Heart right ventricle (tissue), 16 donors: Measurements from ENCODE around the gene DLX6. TPM values are rescaled to one million over a fixed set of nuclear protein-coding genes. Genes with fewer than 3 reads are reported as not detected.

Source experiments
- ATAC-seq, 8 donors: fragments of 200-7000 bp; cut with Tn5 transposase; one replicate each; pipeline ENCODE4 v1.9.1; 2020; ENCODE audit warnings: mild to moderate bottlenecking in 8 of 8, moderate library complexity in 8 of 8, moderate number of reproducible peaks in 1 of 8
- DNase-seq, 2 donors: peaks; one replicate each; pipeline ENCODE4 v3.0.0-alpha.2; 2020
- H3K27ac ChIP-seq, 10 donors: fragments of 200-600 bp; sonication (generic) in 2 of 10; one replicate each; pipeline versions ENCODE4 v1.5.0 to v1.8.0; 2020 to 2022; ENCODE audit warnings: mild to moderate bottlenecking in 3 of 10
- H3K27me3 ChIP-seq, 7 donors: fragments of 200-600 bp; one replicate each; pipeline ENCODE4 v1.8.0; 2021 to 2022; ENCODE audit warnings: mild to moderate bottlenecking in 2 of 7
- H3K36me3 ChIP-seq, 9 donors: fragments of 200-600 bp; sonication (generic) in 1 of 9; one replicate each; pipeline versions ENCODE4 v1.5.0 to v1.8.0; 2020 to 2022; ENCODE audit warnings: mild to moderate bottlenecking in 2 of 9
- H3K4me1 ChIP-seq, 9 donors: fragments of 200-600 bp; sonication (generic) in 1 of 9; one replicate each; pipeline versions ENCODE4 v1.5.0 to v1.8.0; 2020 to 2022; ENCODE audit warnings: mild to moderate bottlenecking in 4 of 9
- H3K4me3 ChIP-seq, 10 donors: fragments of 200-600 bp; sonication (generic) in 2 of 10; one replicate each; pipeline versions ENCODE4 v1.5.0 to v1.8.0; 2020 to 2022; ENCODE audit warnings: mild to moderate bottlenecking in 7 of 10, moderate library complexity in 2 of 10
- H3K9me3 ChIP-seq, 11 donors: fragments of 200-600 bp in 10 of 11; sonication (generic) in 2 of 11; one replicate each; pipeline versions ENCODE4 v1.5.0 to v1.8.0; 2013 to 2022; ENCODE audit warnings: mild to moderate bottlenecking in 2 of 11, control low read depth in 1 of 11, moderate library complexity in 1 of 11
- CTCF ChIP-seq, 9 donors: fragments of 200-600 bp; sonication (generic) in 2 of 9; IDR thresholded peaks; one replicate each; pipeline versions ENCODE4 v1.5.0 to v1.8.0; 2021 to 2022; ENCODE audit warnings: antibody characterized with exemption in 9 of 9, mild to moderate bottlenecking in 5 of 9, moderate library complexity in 1 of 9
- WGBS, 2 donors: extraction: QIAGEN DNeasy Blood & Tissue Kit; methylation state at CpG; one replicate each; pipeline ENCODE4 v1.1.7; 2013; ENCODE audit warnings: inconsistent platforms in 1 of 2; 5-methylcytosine and 5-hydroxymethylcytosine counted together
- intact Hi-C, 10 donors: fragments of 100-400 bp; cut with DNase I; formaldehyde crosslinking; loops; one replicate each; pipeline versions ENCODE4 v1.11.1 to v1.14.2; 2022
- polyA plus RNA-seq, 2 donors: library from polyadenylated mRNA; stranded (reverse); fragments of 200-250 nt; gene quantifications; one replicate each; pipeline ENCODE4 v1.2.3, GENCODE V29; 2013
- total RNA-seq, 10 donors: library from RNA; stranded (reverse); fragmentation: NEBNext Ultra II Directional in 3 of 10; extraction: Animal tissue kit (Norgen Biotek cat#: 25700) in 3 of 10; gene quantifications; one replicate each; pipeline versions ENCODE4 v1.2.1 to v1.2.4, GENCODE V29; 2021 to 2023
- donor health status: Arrhythmogenic right ventricular cardiomyopathy.
- donor health status: ischemic (EF 13 %, LVEDD 7.1; RV severe dilation, severe dysfunction).
- donor health status: healthy with polysubstance abuse.
- donor health status: DM: no; HTN: yes; CAD: no.
- donor health status: DM: no; HTN: no; CAD: no.
- donor health status: ischemic (EF 25% LVEDD 6.9; RV normal size, moderate dysfunction).
- donor health status: ischemic (EF 25% LVEDD 5.7; RV mildly dilated, moderate dysfunction).
- donor health status: healthy.
- donor health status: DM: yes; HTN: yes; CAD: no.
- donor health status: Ischemic cardiomyopathy.
- donor health status: ischemic (EF 35%, LVEDD 5.7; RV mildly dilated, moderate dysfunction).
- donor health status: nonischemic (EF 11% LVEDD 7.7; RV severe dilation, severe dysfunction).
- donor health status: DM: yes; HTN: yes; CAD: no.
- donor health status: PGD.
- donor health status: ischemic (EF 29% LVEDD 5.4; RV normal size, mild dysfunction).
- donor health status: nonischemic (EF 23%, LVEDD 6.1; RV moderate dilation, normal function).

The DLX6 gene
- total and polyA plus RNA-seq, 12 donors, result not detected

GRCh38 chr7:96996111-96996957, 9.0 kb upstream of the DLX6 start:
- intact Hi-C loops, result no loop called here
- peaks cover 0 to 16% (median 0%) of the 10 kb centered on the region in 9 donors for H3K4me1 ChIP-seq
- H3K4me3 ChIP-seq, result no peak overlapping the region

GRCh38 chr7:96996958-96997511, 8.3 kb upstream of the DLX6 start:
- intact Hi-C loops, result no loop called here
- Histone ChIP-seq H3K4me1 (peaks cover 0 to 16% (median 0%) of the 10 kb centered on the region in 9 donors), H3K27me3 (peaks cover 54 to 100% (median 100%) of the 10 kb centered on the region in 7 donors), H3K36me3 (no peaks in the 10 kb centered on the region), H3K9me3 (peaks cover 0 to 9% (median 0%) of the 10 kb centered on the region in 11 donors), H3K4me3 (peak overlapping the region in 1 of 10 donors; percentile 3), H3K27ac (no peak overlapping the region)
- WGBS, 2 donors, result 2 to 5% methylated on average over 14 of the region's 14 CpGs
- DNase-seq (no peak), ATAC-seq (no peak)
- no peak for TF ChIP-seq CTCF (IDR thresholded peaks at IDR 0.05)

More at GRCh38 chr7:96996111-96996957, 9.0 kb upstream of the DLX6 start:
- H3K27ac ChIP-seq, result no peak overlapping the region
- WGBS, 2 donors, result 2 to 3% methylated on average over 31 to 32 of the region's 32 CpGs
- no peaks in the 10 kb centered on the region for H3K36me3 ChIP-seq
- TF ChIP-seq CTCF (IDR thresholded peaks at IDR 0.05), result no peak
- H3K27me3 ChIP-seq, result peaks cover 51 to 100% (median 100%) of the 10 kb centered on the region in 7 donors
- DNase-seq, result no peak
- no peak for ATAC-seq
- H3K9me3 ChIP-seq, result peaks cover 0 to 9% (median 0%) of the 10 kb centered on the region in 11 donors

GRCh38 chr7:96997512-96998032, 7.8 kb upstream of the DLX6 start:
- Histone ChIP-seq H3K27ac (no peak overlapping the region), H3K36me3 (no peaks in the 10 kb centered on the region), H3K4me3 (peak overlapping the region in 1 of 10 donors; percentile 3), H3K4me1 (peaks cover 0 to 11% (median 0%) of the 10 kb centered on the region in 9 donors), H3K27me3 (peaks cover 56 to 100% (median 100%) of the 10 kb centered on the region in 7 donors), H3K9me3 (peaks cover 0 to 9% (median 0%) of the 10 kb centered on the region in 11 donors)
- ATAC-seq (no peak), DNase-seq (no peak)
- intact Hi-C loops, result no loop called here
- 4 to 6% methylated on average over 23 of the region's 23 CpGs for WGBS, 2 donors
- TF ChIP-seq CTCF (IDR thresholded peaks at IDR 0.05), result no peak

- no peaks in the 10 kb centered on the region for H3K36me3 ChIP-seq
- 3 to 5% methylated on average over 11 of the region's 11 CpGs for WGBS, 2 donors
- H3K9me3 ChIP-seq, result peaks cover 0 to 9% (median 0%) of the 10 kb centered on the region in 11 donors
- no peak overlapping the region for H3K27ac ChIP-seq
- TF ChIP-seq CTCF (IDR thresholded peaks at IDR 0.05), result no peak
- DNase-seq, result no peak
- H3K4me3 ChIP-seq, result no peak overlapping the region
- intact Hi-C loops, result no loop called here
- peaks cover 0 to 8% (median 0%) of the 10 kb centered on the region in 9 donors for H3K4me1 ChIP-seq
- H3K27me3 ChIP-seq, result peaks cover 61 to 100% (median 100%) of the 10 kb centered on the region in 7 donors
- no peak for ATAC-seq
These were observed 7.0 kb upstream of the DLX6 start for GRCh38 chr7:96998333-96998732.
